DMS53 (cell line): ENCODE measurements around the gene ADGRV1.
"Not testable (repeated sequence)": the region's sequence is repeated elsewhere in the genome, so short reads cannot be mapped to it uniquely, and the experiment has no call there.

ENCODE experiments used
- DNase-seq: peaks from one replicate; lab custom pipeline; 2025; lab: John Stamatoyannopoulos, UW

The ADGRV1 gene

GRCh38 chr5:91006713-91007112 lies 448.1 kb downstream of the ADGRV1 start:
- DNase-seq, result peak; percentile 4

GRCh38 chr5:91007251-91007650 lies 448.7 kb downstream of the ADGRV1 start:
- DNase-seq, result peak; percentile 44

- peak; percentile 72 for DNase-seq
Measured at GRCh38 chr5:91007780-91008402, 449.3 kb downstream of the ADGRV1 start.

GRCh38 chr5:91010090-91010489 lies 451.5 kb downstream of the ADGRV1 start:
- no peak for DNase-seq

DNA sequence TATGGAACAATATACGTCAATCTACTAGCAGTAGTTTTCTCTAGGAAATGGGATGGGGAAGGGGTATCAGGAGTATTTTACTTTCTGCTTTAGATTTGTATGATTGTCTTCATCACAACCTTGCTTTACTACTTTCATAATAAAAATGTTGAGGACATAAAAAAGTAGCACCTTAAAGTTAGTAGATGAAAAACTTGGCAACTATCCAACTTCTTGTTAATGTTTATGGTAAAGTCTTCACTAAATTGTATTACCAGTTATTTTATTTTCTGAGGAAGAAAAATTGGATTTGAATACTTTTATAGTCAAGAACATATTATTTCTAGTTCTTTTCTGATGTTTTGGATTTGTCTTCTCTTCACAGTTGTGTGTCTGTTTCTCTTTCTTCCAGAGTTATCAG lies 452.4 kb downstream of the ADGRV1 start:
- DNase-seq, result peak; percentile 13

GRCh38 chr5:91012867-91013266 lies 454.3 kb downstream of the ADGRV1 start:
- not testable (repeated sequence) for DNase-seq

- no peak for DNase-seq
Measured at GRCh38 chr5:91016322-91016721, 457.7 kb downstream of the ADGRV1 start.

DNA sequence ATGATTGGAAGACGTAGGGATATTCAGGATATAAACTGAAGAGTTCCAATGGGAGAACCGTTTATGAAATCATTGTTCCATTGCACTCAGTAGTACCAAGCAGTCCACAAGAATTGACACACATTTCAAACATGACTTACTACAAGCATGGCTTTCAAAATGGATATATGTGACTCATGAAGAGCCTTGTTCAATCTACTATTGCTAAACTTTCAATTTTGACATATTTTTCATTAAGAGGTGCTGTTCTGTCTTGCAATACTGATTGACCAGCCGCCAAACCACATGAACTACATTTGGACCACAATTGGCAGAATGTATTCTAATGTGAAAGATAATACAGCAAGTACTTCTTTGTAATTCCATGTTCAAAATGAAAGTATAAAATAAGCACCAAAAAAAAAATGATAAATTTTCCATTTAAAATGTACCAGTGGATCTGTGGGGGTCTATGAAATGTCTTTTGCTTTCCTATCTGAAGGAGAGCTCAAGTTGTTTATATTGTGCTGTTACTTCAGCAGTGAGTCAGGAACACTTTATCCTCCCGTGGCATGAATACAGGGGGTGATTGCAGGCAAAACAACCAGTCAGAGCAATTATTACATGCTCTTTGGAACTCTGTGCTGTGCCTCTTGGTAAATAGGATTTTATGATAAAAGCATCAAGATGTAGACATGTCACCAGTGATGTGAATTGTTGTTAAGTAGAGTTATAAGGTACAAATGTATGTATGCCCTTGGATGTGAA lies 458.5 kb downstream of the ADGRV1 start:
- DNase-seq, result peak; percentile 2

GRCh38 chr5:91018200-91018599 lies 459.6 kb downstream of the ADGRV1 start:
- no peak for DNase-seq

GRCh38 chr5:91018712-91019371 lies 460.2 kb downstream of the ADGRV1 start:
- DNase-seq, result no peak

DNA sequence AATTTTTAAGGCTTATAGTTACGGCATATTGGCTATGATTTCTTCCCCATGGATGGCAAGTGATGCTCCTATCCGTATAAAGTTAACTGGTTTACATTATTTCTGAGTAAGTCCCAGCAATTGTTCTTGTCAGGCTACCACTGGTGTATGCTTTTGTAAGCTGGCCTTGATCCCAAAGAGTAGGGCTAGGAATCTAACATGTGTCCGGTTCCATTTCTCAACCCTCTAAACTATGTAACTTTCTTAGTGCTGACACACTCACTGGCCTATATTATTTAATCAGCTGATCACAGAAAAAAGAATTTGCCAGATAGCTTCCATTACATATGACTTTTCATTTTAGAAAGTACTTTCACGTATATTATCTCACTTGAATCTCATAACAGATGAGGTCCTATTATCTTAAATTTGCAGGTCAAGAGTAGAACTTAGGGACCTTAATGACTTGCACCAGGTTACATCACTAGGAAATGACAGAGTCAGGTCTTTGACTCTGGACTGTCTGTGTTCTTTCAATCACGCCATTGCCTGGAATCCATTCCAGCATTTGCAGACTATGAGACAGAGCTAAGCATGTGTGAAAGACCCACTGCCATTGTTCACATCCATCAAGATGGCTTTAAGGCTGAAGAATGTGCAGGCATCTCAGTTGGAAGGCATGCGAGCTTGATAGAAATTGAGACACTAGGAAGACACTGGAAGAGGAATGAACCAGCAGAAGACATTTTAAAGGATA lies 461.6 kb downstream of the ADGRV1 start:
- DNase-seq, result no peak

- no peak for DNase-seq
Measured at GRCh38 chr5:91022518-91022917, 463.9 kb downstream of the ADGRV1 start.

- DNase-seq, result no peak
Measured at GRCh38 chr5:91024206-91024605, 465.6 kb downstream of the ADGRV1 start.

DNA sequence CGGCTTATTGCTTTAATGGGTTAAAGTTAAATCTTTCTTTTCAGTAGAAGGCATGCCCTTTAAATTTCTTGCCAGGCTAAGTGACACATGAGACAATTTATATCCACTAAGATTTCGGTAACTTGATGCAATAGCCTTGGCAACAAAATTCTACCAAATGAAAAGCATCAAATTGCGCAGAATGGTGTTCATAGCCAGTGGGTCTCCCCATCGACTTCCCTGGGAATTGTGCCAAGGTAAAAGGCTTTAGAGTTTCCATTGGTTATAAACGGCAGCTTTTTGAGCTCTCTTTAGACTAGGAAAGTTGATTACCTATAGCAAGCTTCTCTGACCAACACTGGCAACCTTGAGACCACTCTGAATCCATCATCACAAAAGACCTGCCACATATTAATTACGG lies 466.1 kb downstream of the ADGRV1 start:
- DNase-seq, result no peak

DNA sequence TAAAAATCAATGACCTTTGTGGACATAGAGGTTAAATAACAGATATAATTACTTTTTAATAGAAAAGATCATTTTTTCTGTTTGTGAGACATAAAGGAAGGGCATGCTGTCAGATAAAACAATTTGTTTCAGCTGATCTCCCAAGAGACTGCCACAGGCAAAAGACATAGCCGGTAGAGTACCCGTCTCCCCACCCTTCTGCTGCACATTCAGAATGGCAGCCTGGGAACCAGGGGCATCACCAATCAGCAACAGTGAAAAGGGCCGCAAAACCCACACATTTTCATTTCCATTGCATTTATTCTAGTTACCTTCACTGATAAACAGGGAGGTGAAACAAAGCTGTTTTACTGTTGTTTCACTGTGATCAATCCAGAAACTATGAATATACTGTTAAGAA lies 466.9 kb downstream of the ADGRV1 start:
- DNase-seq, result no peak

DNA sequence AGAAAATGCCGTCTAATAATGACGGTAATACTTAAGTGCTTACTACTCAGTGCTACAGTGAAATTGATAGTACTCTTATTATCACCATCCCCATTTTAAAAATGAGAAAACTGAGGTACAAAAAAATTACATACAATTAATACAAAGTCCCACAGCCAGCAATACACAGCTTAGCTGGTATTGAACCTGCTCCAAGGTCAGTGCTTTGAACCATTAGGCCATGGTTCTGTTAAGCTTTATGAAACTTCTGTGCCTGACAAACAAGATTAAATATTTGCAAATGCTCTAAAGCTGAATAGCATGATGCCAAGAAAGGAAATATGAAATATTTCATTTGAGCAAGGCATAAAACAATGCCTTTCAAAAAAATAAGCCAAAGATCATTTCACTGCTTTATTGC lies 467.4 kb downstream of the ADGRV1 start:
- DNase-seq, result no peak

GRCh38 chr5:91026466-91026865 lies 467.9 kb downstream of the ADGRV1 start:
- DNase-seq, result peak; percentile 10

GRCh38 chr5:91027405-91028139 lies 469.0 kb downstream of the ADGRV1 start:
- peak; percentile 42 for DNase-seq

DNA sequence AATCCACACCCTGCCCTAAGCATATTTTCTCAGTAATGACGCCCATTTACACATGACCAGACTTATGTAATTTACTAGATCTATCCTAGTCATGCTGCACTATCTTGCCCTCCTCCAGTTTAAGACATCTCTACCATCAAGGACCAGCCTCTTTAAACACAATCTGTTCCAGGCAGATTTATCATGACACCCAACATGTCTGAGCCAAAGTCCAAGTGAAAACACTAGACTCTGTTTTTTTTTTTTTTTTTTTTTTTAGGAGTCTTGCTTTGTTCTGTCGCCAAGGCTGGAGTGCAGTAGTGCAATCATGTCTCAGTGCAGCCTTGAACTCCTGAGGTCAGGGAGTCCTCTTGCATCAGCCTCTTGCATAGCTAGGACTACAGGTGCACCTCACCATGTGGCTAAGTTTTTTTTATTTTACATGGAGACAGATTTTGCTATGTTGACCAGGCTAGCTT lies 469.9 kb downstream of the ADGRV1 start:
- peak; percentile 63 for DNase-seq

DNA sequence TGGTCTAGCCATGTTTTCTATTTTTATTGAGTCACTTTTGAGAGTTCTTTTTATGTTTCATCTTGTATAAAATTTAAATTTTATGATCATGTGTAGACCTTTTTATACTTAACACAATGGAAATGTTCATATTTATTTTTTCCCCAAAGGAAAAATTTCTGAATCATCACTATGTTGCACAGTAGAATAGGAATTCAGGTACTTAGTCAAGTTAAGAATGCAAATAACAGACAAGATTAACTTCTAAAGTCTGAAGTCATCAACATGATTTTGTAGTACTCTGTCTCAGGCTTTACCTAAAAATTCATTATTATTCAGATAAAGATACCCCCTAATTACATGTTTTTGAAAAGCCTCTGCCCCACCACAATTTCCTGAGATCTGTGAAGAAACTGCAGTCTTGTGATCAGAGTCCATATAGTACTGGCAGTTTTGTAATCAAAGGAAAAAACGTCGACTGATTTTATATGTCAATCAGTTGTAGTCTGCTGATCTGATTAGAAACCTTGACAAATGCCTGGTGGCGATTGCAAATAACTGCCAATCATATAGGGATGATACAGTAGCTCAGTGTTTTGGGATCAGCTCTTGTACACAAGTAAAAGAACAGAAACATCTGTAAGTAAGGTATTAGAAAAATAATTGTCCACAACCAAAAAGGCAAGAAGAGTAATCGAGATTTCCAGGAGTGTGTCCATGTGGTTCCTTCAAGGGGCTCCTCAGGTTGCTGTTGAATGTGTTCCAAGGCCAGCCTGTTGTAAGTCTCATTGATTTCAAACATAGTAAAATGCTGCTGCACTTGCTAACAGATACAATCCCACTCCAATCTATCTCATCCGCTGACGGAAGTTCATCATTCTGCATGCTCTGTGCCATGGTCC lies 472.2 kb downstream of the ADGRV1 start:
- no peak for DNase-seq

DNA sequence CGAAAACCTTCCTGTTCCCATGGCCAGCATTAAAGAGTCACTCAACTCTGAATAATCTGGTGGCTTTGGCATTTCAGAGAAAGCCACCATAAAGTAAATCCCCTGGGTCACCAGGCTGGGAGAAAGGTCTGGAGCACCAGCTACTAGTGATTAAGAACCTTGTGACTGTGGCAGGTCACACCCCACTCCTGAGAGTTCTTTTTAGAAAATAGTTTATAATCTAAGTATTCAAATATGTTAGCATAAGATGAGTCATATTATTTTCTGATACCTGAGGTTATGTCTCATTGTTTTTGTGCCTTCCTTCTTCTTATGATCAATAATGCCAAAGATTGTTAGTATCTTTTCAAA lies 472.8 kb downstream of the ADGRV1 start:
- no peak for DNase-seq
